B cell (primary cell): ENCODE measurements around the gene BCL10. TPM values are rescaled to one million over a fixed set of nuclear protein-coding genes. Genes with fewer than 3 reads are reported as not detected.

ENCODE experiments used
- ATAC-seq: fragments of 200-7000 bp; cut with Tn5 transposase; one replicate; pipeline ENCODE4 v1.10.0; 2021; ENCODE audit warnings: low read depth, mild to moderate bottlenecking, moderate number of reproducible peaks, moderate library complexity
- CTCF ChIA-PET: fragments of 350-600 bp; sonication (Branson Sonifier 250); formaldehyde crosslinking; loops from one replicate; lab custom pipeline; 2021; ENCODE audit warnings: antibody characterized with exemption, inconsistent platforms; lab: Charles Lee
- POLR2A ChIA-PET: fragments of 350-600 bp; sonication (Branson Sonifier 250); formaldehyde crosslinking; loops from one replicate; lab custom pipeline; 2021; ENCODE audit warnings: antibody characterized with exemption; lab: Charles Lee
- DNase-seq: peaks from one replicate; pipeline ENCODE4 v3.0.0; 2013
- H2AFZ ChIP-seq: 2 replicates; pipeline ENCODE4 v1.6.1; 2012; ENCODE audit warnings: mild to moderate bottlenecking, low read depth, low read length; ENCODE audit not compliant: insufficient read depth, poor library complexity, severe bottlenecking
- H3K27ac ChIP-seq, 2 donors: 1 replicate in 1 of 2; 2 replicates in 1 of 2; pipeline ENCODE4 v1.5.1; 2012 to 2013; ENCODE audit warnings: low read length in 2 of 2, mild to moderate bottlenecking in 2 of 2, moderate library complexity in 1 of 2
- H3K27me3 ChIP-seq, 4 experiments: fragments of 200-600 bp in 1 of 4; sonication (generic) in 1 of 4; replicated peaks in 1 of 4; 1 replicate in 2 of 4; 2 replicates in 2 of 4; pipeline versions ENCODE4 v1.6.1 to v1.7.0; 2013 to 2016; ENCODE audit warnings: low read length in 3 of 4, mild to moderate bottlenecking in 2 of 4, mixed read lengths in 1 of 4, moderate library complexity in 1 of 4; ENCODE audit not compliant: insufficient read depth in 4 of 4, control insufficient read depth in 3 of 4; ENCODE audit errors: control extremely low read depth in 1 of 4
- H3K36me3 ChIP-seq, 2 experiments: replicated peaks in 1 of 2; 1 replicate in 1 of 2; 2 replicates in 1 of 2; pipeline versions ENCODE4 v1.6.1 to v1.7.1; 2013; ENCODE audit warnings: low read length in 1 of 2; ENCODE audit not compliant: insufficient read depth in 2 of 2, control insufficient read depth in 1 of 2; ENCODE audit errors: control extremely low read depth in 1 of 2, extremely low read depth in 1 of 2
- H3K4me1 ChIP-seq, 2 donors: fragments of 200-600 bp in 1 of 2; sonication (generic) in 1 of 2; 1 replicate in 1 of 2; 2 replicates in 1 of 2; pipeline versions ENCODE4 v1.5.1 to v1.6.1; 2013 to 2017; ENCODE audit warnings: low read length in 2 of 2; ENCODE audit not compliant: control insufficient read depth in 2 of 2, insufficient read depth in 2 of 2
- H3K4me2 ChIP-seq: replicated peaks from 2 replicates; pipeline ENCODE3; 2012; ENCODE audit warnings: mild to moderate bottlenecking, low read depth, low read length; ENCODE audit not compliant: poor library complexity, severe bottlenecking
- H3K4me3 ChIP-seq, 5 experiments: fragments of 200-600 bp in 1 of 5; sonication (generic) in 1 of 5; 1 replicate in 3 of 5; 2 replicates in 2 of 5; pipeline versions ENCODE4 v1.5.1 to v1.7.0; 2011 to 2016; ENCODE audit warnings: low read length in 4 of 5, mild to moderate bottlenecking in 4 of 5, low read depth in 2 of 5, control low read depth in 1 of 5, moderate library complexity in 1 of 5; ENCODE audit not compliant: insufficient read depth in 1 of 5; ENCODE audit errors: control extremely low read depth in 1 of 5, extremely low read depth in 1 of 5
- H3K79me2 ChIP-seq: fragments of 200-600 bp; sonication (generic); one replicate; pipeline ENCODE4 v1.6.0; 2016; ENCODE audit warnings: low read length; ENCODE audit not compliant: control insufficient read depth, insufficient read depth
- H3K9ac ChIP-seq: fragments of 200-600 bp; sonication (generic); 2 replicates; pipeline ENCODE4 v1.6.1; 2017; ENCODE audit warnings: mild to moderate bottlenecking, low read length, moderate library complexity
- H3K9me3 ChIP-seq, 3 donors: one replicate each; pipeline versions ENCODE4 v1.6.1 to v1.7.1; 2013; ENCODE audit warnings: low read length in 2 of 3; ENCODE audit not compliant: control insufficient read depth in 2 of 3, insufficient read depth in 1 of 3; ENCODE audit errors: control extremely low read depth in 1 of 3
- H4K20me1 ChIP-seq: 2 replicates; pipeline ENCODE4 v1.6.0; 2012; ENCODE audit warnings: mild to moderate bottlenecking, low read length; ENCODE audit not compliant: insufficient read depth, control insufficient read depth, poor library complexity, severe bottlenecking
- H3K27ac Mint-ChIP-seq: one replicate; pipeline ENCODE4 v1.8.0; 2021; ENCODE audit warnings: mixed read lengths
- H3K27me3 Mint-ChIP-seq: one replicate; pipeline ENCODE4 v1.8.0; 2021; ENCODE audit warnings: mixed read lengths
- H3K4me1 Mint-ChIP-seq: one replicate; pipeline ENCODE4 v1.8.0; 2021; ENCODE audit warnings: mixed read lengths
- H3K4me3 Mint-ChIP-seq: one replicate; pipeline ENCODE4 v1.8.0; 2021; ENCODE audit warnings: mixed read lengths
- H3K9me3 Mint-ChIP-seq: one replicate; pipeline ENCODE4 v1.8.0; 2022; ENCODE audit warnings: mixed read lengths; ENCODE audit not compliant: insufficient read depth
- EZH2 ChIP-seq: IDR thresholded peaks from 2 replicates; pipeline ENCODE4 v1.6.1; 2012; ENCODE audit warnings: borderline replicate concordance, low read depth, mild to moderate bottlenecking, moderate library complexity, low read length; ENCODE audit not compliant: insufficient read depth, poor library complexity, severe bottlenecking
- WGBS: methylation state at CpG from one replicate; pipeline ENCODE4 v1.1.5; 2013; ENCODE audit warnings: missing lambda C conversion rate; ENCODE audit not compliant: insufficient coverage; 5-methylcytosine and 5-hydroxymethylcytosine counted together
- intact Hi-C: fragments of 100-400 bp; cut with micrococcal nuclease; formaldehyde crosslinking; loops from one replicate; pipeline ENCODE4 v1.10.0; 2022
- polyA plus RNA-seq: library from polyadenylated mRNA; depleted of rRNA; stranded (reverse); fragments of >200 nt; gene quantifications from 2 replicates; pipeline ENCODE4 v1.2.3, GENCODE V29; 2012
- total RNA-seq, 2 donors: library from RNA; stranded (reverse); fragments of 120-200 nt in 1 of 2; gene quantifications; 1 replicate in 1 of 2; 2 replicates in 1 of 2; pipeline versions ENCODE4 v1.2.3 to v1.2.4, GENCODE V29; 2013 to 2022
- TF ChIP-seq, protein P1 (sequence below): fragments of 200-600 bp; IDR thresholded peaks from one replicate; pipeline ENCODE4 v1.8.0; 2022; ENCODE audit warnings: antibody characterized with exemption, mild to moderate bottlenecking

Gene BCL10
- total and polyA plus RNA-seq, 2 donors (not counting 1 experiment from before 2014, with no cell fraction given), result 26.2 to 60.5 TPM

- no peaks in the 10 kb centered on the region for H3K9me3 ChIP-seq
- H3K9me3 Mint-ChIP-seq, result no peaks in the 10 kb centered on the region
- no peak overlapping the region for H2AFZ ChIP-seq
- H3K4me1 Mint-ChIP-seq, result no peaks in the 10 kb centered on the region
- no peaks in the 10 kb centered on the region for H3K27me3 ChIP-seq
- H3K27ac Mint-ChIP-seq, result no peak overlapping the region
- H3K27me3 Mint-ChIP-seq, result no peaks in the 10 kb centered on the region
- no peak overlapping the region for H3K27ac ChIP-seq
- H3K4me3 Mint-ChIP-seq, result no peak overlapping the region
- no peaks in the 10 kb centered on the region for H4K20me1 ChIP-seq
- intact Hi-C loops, result no loop called here
- DNase-seq (no peak), ATAC-seq (no peak)
- no peak overlapping the region for H3K4me2 ChIP-seq
- no peaks in the 10 kb centered on the region for H3K79me2 ChIP-seq
- no peak overlapping the region for H3K4me3 ChIP-seq
- no peak overlapping the region for H3K9ac ChIP-seq
- H3K4me1 ChIP-seq, result no peaks in the 10 kb centered on the region
- ChIA-PET POLR2A (no interaction called here), CTCF (interaction anchor here (0.9 kb wide), 1 partner anchor 21 kb away, joined by 3 read pairs; no protein-coding TSS in a partner anchor)
- WGBS, result 100% methylated on average over 1 of the region's 5 CpGs
- H3K36me3 ChIP-seq, result no peaks in the 10 kb centered on the region
- TF ChIP-seq, protein P1, sequence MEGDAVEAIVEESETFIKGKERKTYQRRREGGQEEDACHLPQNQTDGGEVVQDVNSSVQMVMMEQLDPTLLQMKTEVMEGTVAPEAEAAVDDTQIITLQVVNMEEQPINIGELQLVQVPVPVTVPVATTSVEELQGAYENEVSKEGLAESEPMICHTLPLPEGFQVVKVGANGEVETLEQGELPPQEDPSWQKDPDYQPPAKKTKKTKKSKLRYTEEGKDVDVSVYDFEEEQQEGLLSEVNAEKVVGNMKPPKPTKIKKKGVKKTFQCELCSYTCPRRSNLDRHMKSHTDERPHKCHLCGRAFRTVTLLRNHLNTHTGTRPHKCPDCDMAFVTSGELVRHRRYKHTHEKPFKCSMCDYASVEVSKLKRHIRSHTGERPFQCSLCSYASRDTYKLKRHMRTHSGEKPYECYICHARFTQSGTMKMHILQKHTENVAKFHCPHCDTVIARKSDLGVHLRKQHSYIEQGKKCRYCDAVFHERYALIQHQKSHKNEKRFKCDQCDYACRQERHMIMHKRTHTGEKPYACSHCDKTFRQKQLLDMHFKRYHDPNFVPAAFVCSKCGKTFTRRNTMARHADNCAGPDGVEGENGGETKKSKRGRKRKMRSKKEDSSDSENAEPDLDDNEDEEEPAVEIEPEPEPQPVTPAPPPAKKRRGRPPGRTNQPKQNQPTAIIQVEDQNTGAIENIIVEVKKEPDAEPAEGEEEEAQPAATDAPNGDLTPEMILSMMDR, result no peak
- TF ChIP-seq EZH2, result no peak
Measured at GRCh38 chr1:85323770-85324169, 47.3 kb upstream of the BCL10 start.

- TF ChIP-seq EZH2, result no peak
- TF ChIP-seq, protein P1, result no peak
- ChIA-PET CTCF (interaction anchor here (0.9 kb wide), 1 partner anchor 22 kb away, joined by 3 read pairs; no protein-coding TSS in a partner anchor), POLR2A (no interaction called here)
- no peak for DNase-seq
- no peaks in the 10 kb centered on the region for H3K4me1 Mint-ChIP-seq
- no peaks in the 10 kb centered on the region for H3K9me3 Mint-ChIP-seq
- no peak overlapping the region for H3K9ac ChIP-seq
- no peaks in the 10 kb centered on the region for H3K4me1 ChIP-seq
- no peak for ATAC-seq
- H3K27ac ChIP-seq, result no peak overlapping the region
- no peak overlapping the region for H2AFZ ChIP-seq
- intact Hi-C loops, result no loop called here
- WGBS, result 88% methylated on average over 1 of the region's 2 CpGs
- no peak overlapping the region for H3K4me3 ChIP-seq
- no peaks in the 10 kb centered on the region for H3K36me3 ChIP-seq
- H3K9me3 ChIP-seq, result no peaks in the 10 kb centered on the region
- no peak overlapping the region for H3K27ac Mint-ChIP-seq
- no peaks in the 10 kb centered on the region for H3K79me2 ChIP-seq
- H3K27me3 Mint-ChIP-seq, result no peaks in the 10 kb centered on the region
- no peaks in the 10 kb centered on the region for H3K27me3 ChIP-seq
- H4K20me1 ChIP-seq, result no peaks in the 10 kb centered on the region
- no peak overlapping the region for H3K4me2 ChIP-seq
- no peak overlapping the region for H3K4me3 Mint-ChIP-seq
Measured at GRCh38 chr1:85322655-85323054, 46.2 kb upstream of the BCL10 start.
